GM12878 (cell line): Measurements from ENCODE around the gene CDC34. TPM values are rescaled to one million over a fixed set of nuclear protein-coding genes. Genes with fewer than 3 reads are reported as not detected.
A peak's percentile ranks its signal among the peaks of the same experiment; 100 is the strongest.

ENCODE experiments used
- ATAC-seq: fragments of 200-7000 bp; cut with Tn5 transposase; 3 replicates; pipeline ENCODE4 v1.9.1; 2020; ENCODE audit warnings: mild to moderate bottlenecking, moderate library complexity
- BruUV-seq: library from RNA; stranded (reverse); fragments of 400-500 nt; replicated peaks from 2 replicates; lab custom pipeline; 2021; lab: Mats Ljungman, UMichigan
- CTCF ChIA-PET: fragments of 300-600 bp; sonication (Branson Sonifier 250); formaldehyde crosslinking; extraction: SDS; loops from one replicate; lab custom pipeline; 2021; ENCODE audit warnings: inconsistent platforms; lab: Yijun Ruan, JAX
- POLR2A ChIA-PET: fragments of 350-600 bp; formaldehyde crosslinking; extraction: SDS; loops from one replicate; lab custom pipeline; 2021; ENCODE audit warnings: inconsistent platforms; lab: Charles Lee
- RAD21 ChIA-PET: fragments of 300-600 bp; sonication (Branson Sonifier 250); formaldehyde crosslinking; loops from one replicate; lab custom pipeline; 2023; ENCODE audit warnings: antibody characterized with exemption; ENCODE audit not compliant: unreplicated experiment; lab: Charles Lee
- SMC1A ChIA-PET: fragments of 300-600 bp; sonication (Branson Sonifier 250); formaldehyde crosslinking; loops from one replicate; lab custom pipeline; 2023; ENCODE audit not compliant: unreplicated experiment, uncharacterized antibody; lab: Charles Lee
- DNase-seq: peaks from one replicate; pipeline ENCODE4 v3.0.0-alpha.2; 2011; ENCODE audit warnings: low read depth, low spot score
- FAIRE-seq: peaks from 3 replicates; lab custom pipeline; 2011; peaks lifted over from hg19 to GRCh38; lab: Jason Lieb, UNC
- H2AFZ ChIP-seq: 2 replicates; pipeline ENCODE4 v1.6.0; 2011; ENCODE audit warnings: low read depth, low read length, control low read depth; ENCODE audit not compliant: control insufficient read depth
- H3K27ac ChIP-seq: 2 replicates; pipeline ENCODE4 v1.5.1; 2011; ENCODE audit warnings: control low read depth; ENCODE audit not compliant: control insufficient read depth, insufficient read depth
- H3K27me3 ChIP-seq, 2 experiments: replicated peaks in 1 of 2; 2 replicates each; pipeline versions ENCODE4 v1.6.0 to v1.6.1; 2011; ENCODE audit warnings: low read length in 1 of 2; ENCODE audit not compliant: control insufficient read depth in 2 of 2, insufficient read depth in 2 of 2
- H3K36me3 ChIP-seq, 2 experiments: 2 replicates each; pipeline ENCODE4 v1.5.1; 2011; ENCODE audit warnings: low read length in 1 of 2; ENCODE audit not compliant: control insufficient read depth in 2 of 2, insufficient read depth in 2 of 2
- H3K4me1 ChIP-seq: 2 replicates; pipeline ENCODE4 v1.6.1; 2011; ENCODE audit warnings: mild to moderate bottlenecking, low read length, moderate library complexity, mixed read lengths; ENCODE audit not compliant: control insufficient read depth, insufficient read depth
- H3K4me2 ChIP-seq: 2 replicates; pipeline ENCODE4 v1.6.0; 2011; ENCODE audit warnings: control low read depth; ENCODE audit not compliant: control insufficient read depth, insufficient read depth
- H3K4me3 ChIP-seq: fragments of 200-600 bp; sonication (generic); 2 replicates; pipeline ENCODE4 v1.5.1; 2016
- H3K79me2 ChIP-seq: 2 replicates; pipeline ENCODE4 v1.6.0; 2011; ENCODE audit warnings: low read length; ENCODE audit not compliant: control insufficient read depth, insufficient read depth
- H3K9ac ChIP-seq: 2 replicates; pipeline ENCODE4 v1.8.0; 2011; ENCODE audit warnings: low read length, control low read depth, mixed read lengths; ENCODE audit not compliant: control insufficient read depth, insufficient read depth
- H3K9me3 ChIP-seq: replicated peaks from 3 replicates; pipeline ENCODE4 v1.5.1; 2011; ENCODE audit warnings: mild to moderate bottlenecking, low read length; ENCODE audit not compliant: control insufficient read depth, insufficient read depth
- H4K20me1 ChIP-seq: 2 replicates; pipeline ENCODE4 v1.6.0; 2011; ENCODE audit not compliant: control insufficient read depth, insufficient read depth
- FOS ChIP-seq: IDR thresholded peaks from 3 replicates; pipeline ENCODE4 v1.6.1; 2011; ENCODE audit warnings: borderline replicate concordance; ENCODE audit not compliant: insufficient read length; ENCODE audit errors: extremely low read depth
- NFIC ChIP-seq: IDR thresholded peaks from 2 replicates; pipeline ENCODE4 v1.6.1; 2012; ENCODE audit warnings: low read depth, mild to moderate bottlenecking, inconsistent platforms, low read length, moderate library complexity
- NFXL1 ChIP-seq: fragments of 450-650 bp; IDR thresholded peaks from 2 replicates; pipeline ENCODE4 v1.6.1; 2017; ENCODE audit warnings: antibody characterized with exemption, mild to moderate bottlenecking, borderline replicate concordance
- NFYA ChIP-seq: IDR thresholded peaks from 2 replicates; pipeline ENCODE4 v1.6.1; 2011; ENCODE audit warnings: low read depth, mild to moderate bottlenecking, low read length, improper control_type of control experiment, borderline replicate concordance
- NR2F1 ChIP-seq: fragments of 450-650 bp; conservative IDR thresholded peaks from 2 replicates; pipeline ENCODE4 v1.6.1; 2017; ENCODE audit warnings: mild to moderate bottlenecking
- SREBF2 ChIP-seq: IDR thresholded peaks from 2 replicates; pipeline ENCODE4 v1.6.1; 2012; ENCODE audit warnings: mild to moderate bottlenecking, low read length
- TAF1 ChIP-seq: IDR thresholded peaks from 2 replicates; pipeline ENCODE4 v1.6.1; 2011; ENCODE audit warnings: mild to moderate bottlenecking, low read depth, low read length, borderline replicate concordance
- YY1 ChIP-seq: IDR thresholded peaks from 2 replicates; pipeline ENCODE4 v1.6.1; 2011; ENCODE audit warnings: low read depth, mild to moderate bottlenecking, low read length
- ZNF207 ChIP-seq: fragments of 450-650 bp; IDR thresholded peaks from 2 replicates; pipeline ENCODE4 v1.6.1; 2014; ENCODE audit warnings: antibody characterized with exemption, mild to moderate bottlenecking, borderline replicate concordance
- WGBS: methylation state at CpG from one replicate; pipeline ENCODE4 v1.1.6; 2016; ENCODE audit warnings: low lambda C conversion rate; ENCODE audit not compliant: insufficient replicate concordance, insufficient coverage; ENCODE audit errors: missing lambda C conversion rate; 5-methylcytosine and 5-hydroxymethylcytosine counted together
- in situ Hi-C: fragments of 300-500 bp; cut with MboI; formaldehyde crosslinking; loops from 9 replicates; pipeline ENCODE4 v1.14.3; 2018; ENCODE audit warnings: mixed read lengths
- intact Hi-C: fragments of 100-400 bp; cut with micrococcal nuclease; formaldehyde crosslinking; loops from one replicate; pipeline ENCODE4 v1.14.2; 2022; ENCODE audit not compliant: unreplicated experiment
- polyA plus RNA-seq, 11 experiments: library from polyadenylated mRNA; depleted of rRNA in 4 of 11; unstranded in 6 of 11; stranded (reverse) in 5 of 11; fragments of >200 nt; fragmentation: Nextera tagmentation in 4 of 11; fragmentation: Illumina TruSeq in 1 of 11; extraction: Ambion mirVana in 4 of 11; extraction: Trizol in 1 of 11; gene quantifications; 1 replicate in 1 of 11; 2 replicates in 10 of 11; pipeline versions ENCODE4 v1.2.1 to v1.2.3, GENCODE V29; 2011 to 2016; ENCODE audit warnings: inconsistent platforms in 2 of 11, missing spikeins in 2 of 11, low read depth in 1 of 11
- total RNA-seq, 4 experiments: library from RNA; depleted of rRNA in 3 of 4; stranded (reverse); fragments of >200 nt in 3 of 4; fragmentation: Illumina TruSeq in 1 of 4; extraction: Trizol in 1 of 4; gene quantifications; 2 replicates each; pipeline versions ENCODE4 v1.2.1 to v1.2.3, GENCODE V29; 2013 to 2021
- TF ChIP-seq, protein P1 (sequence below), 3 experiments: IDR thresholded peaks in 2 of 3; conservative IDR thresholded peaks in 1 of 3; 2 replicates each; pipeline ENCODE4 v1.5.1; 2011; ENCODE audit warnings: low read depth in 3 of 3, low read length in 3 of 3, mild to moderate bottlenecking in 3 of 3, control low read depth in 2 of 3, moderate library complexity in 2 of 3, inconsistent platforms in 1 of 3, mixed read lengths in 1 of 3; ENCODE audit not compliant: control insufficient read depth in 2 of 3, insufficient read depth in 1 of 3; ENCODE audit errors: extremely low read depth in 1 of 3
- TF ChIP-seq, protein P2 (sequence below): IDR thresholded peaks from 2 replicates; pipeline ENCODE4 v1.6.1; 2011; ENCODE audit warnings: low read depth, low read length, improper control_type of control experiment, borderline replicate concordance

CDC34 gene
- total and polyA plus RNA-seq, 10 of the 15 experiments (the other 5 are each of a cell fraction or from before 2014, with no cell fraction given): 0.31 to 48.9 (median 28.5) TPM

DNA sequence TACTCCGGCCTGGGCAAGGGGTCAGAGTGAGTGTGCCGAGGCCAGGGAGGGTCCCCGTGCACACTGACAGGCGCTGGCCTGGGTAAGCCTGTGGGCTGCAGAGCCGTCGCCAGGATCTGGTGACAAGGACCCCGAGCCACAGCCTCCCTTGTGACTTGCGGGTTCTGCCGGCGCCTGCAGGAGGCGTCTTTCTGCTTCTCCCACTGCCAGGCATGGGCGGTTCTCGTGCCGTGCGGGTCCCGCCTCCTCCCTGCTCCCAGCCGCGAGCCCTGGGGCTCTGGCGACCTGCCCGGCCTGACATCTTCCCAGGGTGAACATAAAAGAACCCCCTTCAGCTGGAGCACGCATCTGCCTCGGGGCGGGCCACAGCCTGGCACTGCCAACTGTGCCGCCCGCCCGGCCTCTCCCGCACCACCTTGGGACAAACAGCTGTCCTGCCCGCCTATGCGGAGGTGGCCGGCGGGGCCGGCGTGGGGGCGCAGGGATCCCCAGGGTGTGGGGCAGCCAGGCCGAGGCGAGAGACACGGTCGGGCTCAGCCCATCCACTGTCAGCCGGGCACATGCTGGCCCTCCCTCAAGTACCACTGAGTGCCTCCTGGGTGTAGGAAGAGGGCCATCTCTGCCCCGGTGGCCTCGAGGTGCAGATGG is 56.7 kb downstream of the CDC34 start (continued):
- TF ChIP-seq FOS: no peak
- TF ChIP-seq NFYA: no peak
- TF ChIP-seq NR2F1: no peak
- TF ChIP-seq, protein P1, sequence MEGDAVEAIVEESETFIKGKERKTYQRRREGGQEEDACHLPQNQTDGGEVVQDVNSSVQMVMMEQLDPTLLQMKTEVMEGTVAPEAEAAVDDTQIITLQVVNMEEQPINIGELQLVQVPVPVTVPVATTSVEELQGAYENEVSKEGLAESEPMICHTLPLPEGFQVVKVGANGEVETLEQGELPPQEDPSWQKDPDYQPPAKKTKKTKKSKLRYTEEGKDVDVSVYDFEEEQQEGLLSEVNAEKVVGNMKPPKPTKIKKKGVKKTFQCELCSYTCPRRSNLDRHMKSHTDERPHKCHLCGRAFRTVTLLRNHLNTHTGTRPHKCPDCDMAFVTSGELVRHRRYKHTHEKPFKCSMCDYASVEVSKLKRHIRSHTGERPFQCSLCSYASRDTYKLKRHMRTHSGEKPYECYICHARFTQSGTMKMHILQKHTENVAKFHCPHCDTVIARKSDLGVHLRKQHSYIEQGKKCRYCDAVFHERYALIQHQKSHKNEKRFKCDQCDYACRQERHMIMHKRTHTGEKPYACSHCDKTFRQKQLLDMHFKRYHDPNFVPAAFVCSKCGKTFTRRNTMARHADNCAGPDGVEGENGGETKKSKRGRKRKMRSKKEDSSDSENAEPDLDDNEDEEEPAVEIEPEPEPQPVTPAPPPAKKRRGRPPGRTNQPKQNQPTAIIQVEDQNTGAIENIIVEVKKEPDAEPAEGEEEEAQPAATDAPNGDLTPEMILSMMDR (IDR thresholded peaks at IDR 0.05 in 2 of 3, conservative IDR thresholded peaks at IDR 0.05 in 1 of 3; ENCODE audit: control insufficient read depth in 2 of 3, extremely low read depth in 1 of 3, insufficient read depth in 1 of 3, low read depth in 3 of 3, low read length in 3 of 3): peak; percentile 32 to 50 (median 40); a peak in 5 of 6 replicates
- 0 out of 2 replicates have a peak, but pooled peaks have one; percentile 11 for TF ChIP-seq YY1

DNA sequence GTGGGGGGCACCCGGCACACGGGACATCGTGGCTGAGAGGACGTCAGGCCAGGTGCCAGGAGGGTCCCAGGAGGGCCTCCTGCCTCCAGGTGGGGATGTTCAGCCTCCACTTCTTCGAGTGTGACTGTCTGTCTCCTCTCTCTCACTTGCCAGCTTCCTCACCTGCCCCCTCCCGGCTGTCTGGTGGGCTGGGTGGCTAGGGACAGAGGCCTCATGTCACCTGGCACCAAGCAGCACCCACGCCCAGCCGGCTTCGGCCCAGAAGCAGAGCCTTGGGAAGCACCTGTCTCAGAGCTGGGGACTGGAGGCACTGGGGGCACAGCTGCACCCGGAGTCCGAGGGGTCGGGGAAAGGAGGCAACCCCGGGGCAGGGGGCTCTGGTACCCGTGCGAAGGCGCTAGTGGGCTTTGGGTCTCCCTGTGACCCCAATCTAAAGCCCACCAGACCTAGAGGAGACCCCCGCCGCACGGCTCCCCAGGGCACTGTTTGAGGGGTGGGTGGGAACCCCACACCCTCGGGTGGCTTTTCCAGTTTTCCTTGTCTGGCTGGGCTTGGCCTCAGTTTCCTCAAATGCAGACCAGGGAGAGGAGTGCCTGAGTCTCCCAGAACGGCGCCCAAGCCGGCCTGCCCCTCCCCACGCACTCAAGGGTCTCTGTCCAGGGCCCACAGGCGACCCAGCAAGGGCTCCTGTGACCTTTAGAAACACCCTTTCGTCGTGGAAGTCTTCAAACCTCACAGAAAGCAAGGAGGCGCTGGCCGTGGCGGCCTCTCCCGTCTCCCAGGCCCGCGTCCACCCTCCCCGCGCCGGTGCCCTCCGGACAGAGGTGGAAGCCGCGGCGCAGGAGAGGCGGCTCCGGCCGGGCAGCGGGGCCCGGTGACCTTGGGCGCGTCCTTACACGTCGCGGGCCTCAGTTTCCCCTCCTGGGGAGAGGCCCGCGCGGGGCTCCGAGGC is 57.5 kb downstream of the CDC34 start:
- in situ Hi-C loops: loop anchor here (5.0 kb wide), 1 partner anchor 143 kb away; no protein-coding TSS in a partner anchor
- ChIA-PET POLR2A (no interaction called here), RAD21 (interaction anchor here (1.1 kb wide), 1 partner anchor 14 kb away, joined by 5 read pairs; no protein-coding TSS in a partner anchor), SMC1A (no interaction called here), CTCF (interaction anchor here (1.2 kb wide), 1 partner anchor 145 kb away, joined by 3 read pairs; no protein-coding TSS in a partner anchor)
- H4K20me1 ChIP-seq: no peaks in the 10 kb centered on the region
- ATAC-seq: peak; percentile 6
- no peaks in the 10 kb centered on the region for H3K36me3 ChIP-seq
- H3K9me3 ChIP-seq: no peaks in the 10 kb centered on the region
- FAIRE-seq: no peak
- H2AFZ ChIP-seq: no peak overlapping the region
- intact Hi-C loops: loop anchor here (5.0 kb wide), 1 partner anchor 143 kb away; no protein-coding TSS in a partner anchor
- H3K9ac ChIP-seq: no peak overlapping the region
- peaks cover 4 to 9% of the 10 kb centered on the region in 2 experiments for H3K27me3 ChIP-seq
- WGBS: 16% methylated on average over 51 of the region's 54 CpGs
- H3K4me3 ChIP-seq: no peak overlapping the region
- DNase-seq: no peak
- no peak overlapping the region for H3K4me2 ChIP-seq
- H3K79me2 ChIP-seq: no peaks in the 10 kb centered on the region
- no peak overlapping the region for H3K27ac ChIP-seq
- no peaks in the 10 kb centered on the region for H3K4me1 ChIP-seq
- BruUV-seq: no TSS peak
- TF ChIP-seq TAF1 (no peak), NFIC (no peak), NFXL1 (no peak), ZNF207 (no peak), SREBF2 (no peak)
- TF ChIP-seq, protein P2, sequence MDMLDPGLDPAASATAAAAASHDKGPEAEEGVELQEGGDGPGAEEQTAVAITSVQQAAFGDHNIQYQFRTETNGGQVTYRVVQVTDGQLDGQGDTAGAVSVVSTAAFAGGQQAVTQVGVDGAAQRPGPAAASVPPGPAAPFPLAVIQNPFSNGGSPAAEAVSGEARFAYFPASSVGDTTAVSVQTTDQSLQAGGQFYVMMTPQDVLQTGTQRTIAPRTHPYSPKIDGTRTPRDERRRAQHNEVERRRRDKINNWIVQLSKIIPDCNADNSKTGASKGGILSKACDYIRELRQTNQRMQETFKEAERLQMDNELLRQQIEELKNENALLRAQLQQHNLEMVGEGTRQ: no peak
- TF ChIP-seq, protein P1 (IDR thresholded peaks at IDR 0.05 in 2 of 3, conservative IDR thresholded peaks at IDR 0.05 in 1 of 3; ENCODE audit: control insufficient read depth in 2 of 3, extremely low read depth in 1 of 3, insufficient read depth in 1 of 3, low read depth in 3 of 3, low read length in 3 of 3): peak in 1 of 3 experiments; percentile 22; a peak in 1 of 6 replicates
